A549 (cell line): Measurements from ENCODE around the gene ANKK1.

Experiments
- CHD2 ChIP-seq: fragments of 150-350 bp; IDR thresholded peaks from 2 replicates; pipeline ENCODE4 v1.6.1; 2014; ENCODE audit warnings: low read length; ENCODE audit not compliant: partially characterized antibody
- CTCF ChIP-seq: fragments of >200 bp; sonication (Bioruptor Twin); formaldehyde crosslinking; IDR thresholded peaks from 3 replicates; pipeline ENCODE4 v1.5.1; 2016
- EP300 ChIP-seq, 2 experiments: fragments of >200 bp; sonication (Bioruptor Twin); formaldehyde crosslinking; IDR thresholded peaks; 2 replicates in 1 of 2; 3 replicates in 1 of 2; pipeline ENCODE4 v1.6.1; 2016 to 2017
- FOSB ChIP-seq: fragments of 250-450 bp; sonication (Bioruptor Pico); IDR thresholded peaks from 2 replicates; pipeline ENCODE4 v1.5.0; 2020; ENCODE audit warnings: mild to moderate bottlenecking, moderate library complexity
- JUN ChIP-seq, 2 experiments: fragments of >200 bp; sonication (Bioruptor Twin); formaldehyde crosslinking; IDR thresholded peaks; 2 replicates in 1 of 2; 3 replicates in 1 of 2; pipeline ENCODE4 v1.6.1; 2016 to 2017
- JUNB ChIP-seq: fragments of >200 bp; sonication (Bioruptor Twin); formaldehyde crosslinking; IDR thresholded peaks from 2 replicates; pipeline ENCODE4 v1.6.1; 2016
- MAZ ChIP-seq: fragments of 150-350 bp; IDR thresholded peaks from 2 replicates; pipeline ENCODE4 v1.6.1; 2014; ENCODE audit warnings: antibody characterized with exemption, low read depth, low read length, borderline replicate concordance
- NR3C1 ChIP-seq: fragments of >200 bp; sonication (Bioruptor Twin); formaldehyde crosslinking; IDR thresholded peaks from 3 replicates; pipeline ENCODE4 v1.6.1; 2017
- POLR2A ChIP-seq: IDR thresholded peaks from 2 replicates; pipeline ENCODE4 v1.6.1; 2012; ENCODE audit warnings: mild to moderate bottlenecking, low read length
- RAD21 ChIP-seq, 2 experiments: fragments of >200 bp in 1 of 2; sonication (Bioruptor Twin) in 1 of 2; formaldehyde crosslinking in 1 of 2; IDR thresholded peaks in 1 of 2; conservative IDR thresholded peaks in 1 of 2; 2 replicates in 1 of 2; 3 replicates in 1 of 2; pipeline ENCODE4 v1.6.1; 2012 to 2018; ENCODE audit warnings: inconsistent platforms in 1 of 2
- USF2 ChIP-seq: fragments of 450-650 bp; IDR thresholded peaks from 2 replicates; pipeline ENCODE4 v1.6.1; 2014; ENCODE audit warnings: antibody characterized with exemption
- ZSCAN20 ChIP-seq: fragments of 250-450 bp; sonication (Bioruptor Pico); IDR thresholded peaks from 2 replicates; pipeline ENCODE4 v1.8.0; 2022; ENCODE audit warnings: mild to moderate bottlenecking, moderate library complexity

GRCh38 chr11:113373981-113374560 lies 13.5 kb upstream of the ANKK1 start:
- TF ChIP-seq CTCF (no peak), JUN (IDR thresholded peaks at IDR 0.05) (no peak), POLR2A (no peak), NR3C1 (no peak), ZSCAN20 (no peak), EP300 (IDR thresholded peaks at IDR 0.05) (no peak), MAZ (no peak), RAD21 (conservative IDR thresholded peaks at IDR 0.05 in 1 of 2, IDR thresholded peaks at IDR 0.05 in 1 of 2) (no peak), FOSB (no peak), JUNB (no peak), CHD2 (no peak), USF2 (no peak)
